ENCODE results near the gene PDZK1. TPM values are rescaled to one million over a fixed set of nuclear protein-coding genes. Genes with fewer than 3 reads are reported as not detected.

Gene PDZK1
- total RNA-seq, 1 experiment from 2014 or later: 98.9 TPM

GRCh38 chr1:145747398-145748247 lies 40.5 kb upstream of the PDZK1 start:
- H3K27me3 Mint-ChIP-seq (ENCODE audit: insufficient read depth, unreplicated experiment): no peaks in the 10 kb centered on the region
- no peaks in the 10 kb centered on the region for H3K4me1 Mint-ChIP-seq (ENCODE audit: low read depth, unreplicated experiment)
- peaks cover 54% of the 10 kb centered on the region for H3K36me3 Mint-ChIP-seq (ENCODE audit: insufficient read depth, unreplicated experiment)
- intact Hi-C loops (cut with micrococcal nuclease; ENCODE audit: unreplicated experiment): no loop called here
- Histone ChIP-seq H3K36me3 (ENCODE audit: control insufficient read depth, insufficient read depth, low read length) (peaks cover 1% of the 10 kb centered on the region), H3K27me3 (replicated peaks; ENCODE audit: control insufficient read depth, insufficient read depth, low read length) (no peaks in the 10 kb centered on the region), H3K9me3 (no peaks in the 10 kb centered on the region), H3K4me3 (ENCODE audit: low read depth, low read length) (no peak overlapping the region), H3K4me1 (no peaks in the 10 kb centered on the region)
- TF ChIP-seq CTCF (IDR thresholded peaks at IDR 0.05; ENCODE audit: insufficient read depth in 1 of 2, low read depth in 1 of 2, low read length in 1 of 2, severe bottlenecking in 1 of 2, unreplicated experiment in 1 of 2): no peak
- no peak overlapping the region for H3K27ac Mint-ChIP-seq (ENCODE audit: unreplicated experiment)
- no TSS peak for BruUV-seq (replicated peaks)
- POLR2A ChIA-PET: no interaction called here
- H3K4me3 Mint-ChIP-seq (ENCODE audit: unreplicated experiment): no peak overlapping the region
- CTCF ChIA-PET: interaction anchor here (0.6 kb wide), 1 partner anchor 163 kb away, joined by 4 read pairs; no protein-coding TSS in a partner anchor
- H3K9me3 Mint-ChIP-seq (ENCODE audit: unreplicated experiment): no peaks in the 10 kb centered on the region
- no peak for DNase-seq

- Mint-ChIP-seq H3K27ac (ENCODE audit: unreplicated experiment) (peak overlapping the region; percentile 17), H3K4me1 (ENCODE audit: low read depth, unreplicated experiment) (peaks cover 19% of the 10 kb centered on the region), H3K27me3 (ENCODE audit: insufficient read depth, unreplicated experiment) (peaks cover 2% of the 10 kb centered on the region), H3K9me3 (ENCODE audit: unreplicated experiment) (no peaks in the 10 kb centered on the region), H3K4me3 (ENCODE audit: unreplicated experiment) (no peak overlapping the region), H3K36me3 (ENCODE audit: insufficient read depth, unreplicated experiment) (peaks cover 57% of the 10 kb centered on the region)
- Histone ChIP-seq H3K4me3 (ENCODE audit: low read depth, low read length) (no peak overlapping the region), H3K9me3 (no peaks in the 10 kb centered on the region), H3K27me3 (replicated peaks; ENCODE audit: control insufficient read depth, insufficient read depth, low read length) (no peaks in the 10 kb centered on the region), H3K4me1 (peaks cover 20% of the 10 kb centered on the region), H3K36me3 (ENCODE audit: control insufficient read depth, insufficient read depth, low read length) (peaks cover 4% of the 10 kb centered on the region)
- ChIA-PET POLR2A (no interaction called here), CTCF (interaction anchor here (1.8 kb wide), 1 partner anchor 19 kb away, joined by 11 read pairs; no protein-coding TSS in a partner anchor)
- no TSS peak for BruUV-seq (replicated peaks)
- intact Hi-C loops (cut with micrococcal nuclease; ENCODE audit: unreplicated experiment): loop anchor here (1.0 kb wide), 3 partner anchors 25 to 84 kb away; partner anchors contain the start of genes POLR3C and RNF115
- no peak for TF ChIP-seq CTCF (IDR thresholded peaks at IDR 0.05; ENCODE audit: insufficient read depth in 1 of 2, low read depth in 1 of 2, low read length in 1 of 2, severe bottlenecking in 1 of 2, unreplicated experiment in 1 of 2)
- DNase-seq: peak; percentile 52 to 56
Measured at GRCh38 chr1:145740269-145740668, 33.1 kb upstream of the PDZK1 start.

GRCh38 chr1:145736191-145736590 lies 29.0 kb upstream of the PDZK1 start:
- ChIA-PET CTCF (no interaction called here), POLR2A (no interaction called here)
- no peak overlapping the region for H3K4me3 ChIP-seq (ENCODE audit: low read depth, low read length)
- intact Hi-C loops (cut with micrococcal nuclease; ENCODE audit: unreplicated experiment): no loop called here
- Mint-ChIP-seq H3K36me3 (ENCODE audit: insufficient read depth, unreplicated experiment) (peaks cover 22% of the 10 kb centered on the region), H3K4me3 (ENCODE audit: unreplicated experiment) (no peak overlapping the region), H3K9me3 (ENCODE audit: unreplicated experiment) (no peaks in the 10 kb centered on the region), H3K27me3 (ENCODE audit: insufficient read depth, unreplicated experiment) (peaks cover 2% of the 10 kb centered on the region), H3K4me1 (ENCODE audit: low read depth, unreplicated experiment) (peaks cover 13% of the 10 kb centered on the region), H3K27ac (ENCODE audit: unreplicated experiment) (no peak overlapping the region)
- TF ChIP-seq CTCF (IDR thresholded peaks at IDR 0.05; ENCODE audit: insufficient read depth in 1 of 2, low read depth in 1 of 2, low read length in 1 of 2, severe bottlenecking in 1 of 2, unreplicated experiment in 1 of 2): no peak
- no peak for DNase-seq
- no peaks in the 10 kb centered on the region for H3K9me3 ChIP-seq
- H3K4me1 ChIP-seq: peaks cover 17% of the 10 kb centered on the region
- no TSS peak for BruUV-seq (replicated peaks)
- peaks cover 2% of the 10 kb centered on the region for H3K36me3 ChIP-seq (ENCODE audit: control insufficient read depth, insufficient read depth, low read length)
- H3K27me3 ChIP-seq (replicated peaks; ENCODE audit: control insufficient read depth, insufficient read depth, low read length): no peaks in the 10 kb centered on the region
